ENCODE results near the gene LCN15.
A peak's percentile ranks its signal among the peaks of the same experiment; 100 is the strongest.

GRCh38 chr9:136791516-136792276 lies 27.4 kb upstream of the LCN15 start:
- peak; percentile 76 for TF ChIP-seq CTCF (IDR thresholded peaks at IDR 0.05; ENCODE audit: insufficient read depth, low read depth, low read length)
- no peak for TF ChIP-seq EZH2 (IDR thresholded peaks at IDR 0.05; ENCODE audit: insufficient read depth, low read length)

All from astrocyte (in vitro differentiated cells and primary cell).